GM18526 (cell line): ENCODE measurements around the gene HTR3A.

Experiments used
- POLR2A ChIP-seq: IDR thresholded peaks from 3 replicates; pipeline ENCODE4 v1.6.1; 2011; ENCODE audit not compliant: insufficient read length; ENCODE audit errors: extremely low read depth

Gene HTR3A

DNA sequence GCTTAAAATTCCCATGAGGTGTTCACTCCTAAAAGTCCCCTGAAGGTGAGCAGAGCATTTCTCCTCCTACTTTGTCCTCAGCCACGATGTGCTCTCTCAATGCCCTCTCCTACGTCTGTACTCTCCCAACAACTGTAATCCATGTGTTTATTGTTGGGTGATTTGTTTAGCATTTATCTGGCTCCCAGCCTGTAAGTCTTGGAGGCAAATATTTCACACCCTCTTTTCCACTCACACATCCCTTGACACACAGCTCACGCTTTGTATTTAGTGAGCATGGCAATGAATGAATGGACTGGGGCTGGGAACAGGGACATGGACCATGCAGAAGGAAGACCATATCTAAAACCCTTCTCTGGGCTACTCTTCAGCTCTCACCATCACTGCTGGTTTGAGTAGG lies 22.6 kb downstream of the HTR3A start:
- no peak for TF ChIP-seq POLR2A

DNA sequence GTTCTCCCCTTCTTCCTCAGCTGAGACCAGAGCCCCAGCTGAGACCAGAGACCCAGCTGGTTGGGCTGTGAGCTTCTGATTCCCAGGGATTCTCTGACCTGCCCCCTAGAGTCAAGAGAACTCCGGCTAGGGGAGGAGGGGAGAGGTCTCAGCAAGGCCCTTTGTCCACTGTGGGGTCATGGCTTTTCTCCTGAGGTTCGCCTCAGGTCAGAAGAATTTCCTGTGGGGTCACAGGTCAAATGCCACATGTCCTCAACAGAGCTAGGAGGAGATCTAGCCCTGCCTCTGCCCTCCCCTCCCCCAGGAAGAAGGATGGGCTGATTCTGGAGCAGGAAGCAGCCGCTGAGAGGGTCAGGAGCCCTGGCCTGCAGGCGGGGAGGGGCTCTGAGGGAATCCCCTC lies 23.7 kb downstream of the HTR3A start:
- no peak for TF ChIP-seq POLR2A

DNA sequence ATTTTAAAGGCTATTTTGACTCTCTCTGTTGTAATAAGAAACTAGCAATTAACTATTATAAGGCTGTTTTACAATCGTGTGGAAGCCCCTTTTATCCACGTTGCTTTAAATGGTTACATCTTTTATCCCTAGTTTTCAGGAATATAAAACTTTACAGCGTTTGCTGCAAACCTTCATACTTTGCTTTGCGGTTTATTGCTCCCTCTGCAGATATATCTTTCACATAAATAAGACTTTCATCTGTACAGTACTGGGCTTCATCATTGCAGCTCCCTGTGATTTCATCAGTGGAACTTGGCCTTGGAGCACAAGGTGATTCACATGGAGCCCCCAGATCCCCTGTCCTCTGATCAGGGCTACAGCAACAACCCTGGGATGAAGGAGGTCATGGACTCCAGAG lies 25.6 kb downstream of the HTR3A start:
- TF ChIP-seq POLR2A: no peak

DNA sequence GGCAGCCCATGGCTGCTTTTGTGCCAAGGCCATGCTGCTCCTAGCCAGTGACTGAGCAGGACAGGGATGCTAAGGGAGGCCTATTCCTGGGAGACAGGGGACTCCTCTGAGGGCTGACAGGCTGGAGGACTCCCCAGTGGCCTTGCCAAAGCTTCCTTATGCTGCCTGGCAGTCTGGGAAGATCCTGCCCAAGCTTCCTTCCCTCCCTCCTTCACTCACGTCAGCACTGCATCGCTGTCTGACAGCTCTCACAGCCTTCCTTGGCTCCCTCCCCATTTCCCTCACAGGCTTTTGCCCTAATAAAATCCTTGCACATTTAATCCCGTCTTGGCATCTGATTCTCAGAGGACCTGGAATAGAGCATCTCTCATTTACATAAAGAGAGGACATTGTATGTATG lies 26.5 kb downstream of the HTR3A start:
- TF ChIP-seq POLR2A: no peak

DNA sequence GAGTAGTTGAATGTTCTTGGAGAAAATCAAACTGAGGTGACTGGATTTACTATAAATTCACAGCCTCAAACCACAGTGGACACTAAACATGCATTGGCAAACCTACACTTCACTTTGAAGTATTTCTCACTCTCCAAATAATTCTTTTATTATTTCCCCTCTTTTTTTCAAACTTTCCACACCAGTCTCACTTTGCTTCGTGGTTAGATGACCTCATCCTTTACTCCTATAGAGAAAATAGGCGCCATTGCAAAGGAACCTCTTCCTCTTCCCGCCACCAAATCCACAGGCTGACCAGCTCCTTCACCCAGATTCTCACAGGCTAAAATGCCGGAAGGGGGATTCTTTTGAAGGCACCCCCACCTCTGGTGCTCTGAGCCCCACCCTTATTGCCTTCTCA lies 33.4 kb downstream of the HTR3A start:
- no peak for TF ChIP-seq POLR2A

DNA sequence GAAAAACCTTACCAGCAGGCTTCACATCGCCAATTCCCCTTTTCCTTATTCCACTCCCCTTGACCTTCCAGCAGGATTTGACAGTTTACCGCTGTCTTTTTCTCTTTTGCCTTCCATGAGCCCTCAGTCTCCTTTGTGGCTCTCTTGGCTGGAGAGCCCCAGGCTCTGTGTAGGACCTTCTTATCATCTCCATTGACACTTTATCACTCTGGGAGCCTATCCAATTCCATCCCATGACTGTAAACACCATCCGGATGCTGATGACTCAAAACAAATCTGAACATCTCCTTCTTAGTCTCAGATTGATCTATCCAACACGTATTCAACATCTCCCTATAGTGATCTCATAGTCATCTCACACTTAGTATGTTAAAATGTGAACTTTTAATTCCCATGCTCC lies 36.0 kb downstream of the HTR3A start:
- no peak for TF ChIP-seq POLR2A

DNA sequence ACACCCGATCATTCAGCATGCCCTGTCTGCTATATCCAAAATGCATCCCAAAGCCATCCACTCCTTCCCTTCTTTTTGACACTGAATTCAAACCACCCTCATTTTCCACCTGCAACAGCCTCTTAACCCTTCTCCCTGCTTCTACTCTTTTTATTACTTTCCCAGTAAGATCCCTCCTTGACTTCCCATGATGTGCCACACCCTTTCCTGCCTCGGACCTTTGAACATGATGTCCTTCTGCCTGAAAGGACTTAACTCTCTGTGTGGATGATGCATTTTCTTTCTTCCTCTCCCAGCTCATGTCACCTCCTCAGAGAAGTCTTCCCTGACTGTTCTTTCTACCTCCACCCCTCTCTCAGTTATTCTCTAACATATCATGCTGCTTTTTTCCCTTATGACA lies 36.5 kb downstream of the HTR3A start:
- no peak for TF ChIP-seq POLR2A

DNA sequence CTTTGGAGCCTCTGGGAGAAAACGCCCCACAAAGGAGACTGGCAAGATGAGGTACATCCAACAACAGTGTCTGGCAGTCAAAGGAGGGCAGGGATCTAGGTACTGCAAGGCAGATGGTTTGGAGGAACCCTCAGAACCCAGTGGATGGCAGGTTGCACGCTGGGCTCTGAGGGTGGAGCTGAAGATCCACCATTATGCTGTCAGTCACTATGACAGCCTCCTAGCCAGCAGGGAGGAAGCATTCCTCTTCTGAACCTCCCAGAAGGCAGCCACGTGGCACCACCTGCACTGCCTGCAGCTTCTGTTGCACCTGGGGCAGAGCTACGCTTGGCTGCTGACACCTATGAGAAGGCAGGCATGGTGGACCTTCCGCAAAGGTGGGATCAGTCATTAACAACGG lies 40.2 kb downstream of the HTR3A start:
- TF ChIP-seq POLR2A: no peak

DNA sequence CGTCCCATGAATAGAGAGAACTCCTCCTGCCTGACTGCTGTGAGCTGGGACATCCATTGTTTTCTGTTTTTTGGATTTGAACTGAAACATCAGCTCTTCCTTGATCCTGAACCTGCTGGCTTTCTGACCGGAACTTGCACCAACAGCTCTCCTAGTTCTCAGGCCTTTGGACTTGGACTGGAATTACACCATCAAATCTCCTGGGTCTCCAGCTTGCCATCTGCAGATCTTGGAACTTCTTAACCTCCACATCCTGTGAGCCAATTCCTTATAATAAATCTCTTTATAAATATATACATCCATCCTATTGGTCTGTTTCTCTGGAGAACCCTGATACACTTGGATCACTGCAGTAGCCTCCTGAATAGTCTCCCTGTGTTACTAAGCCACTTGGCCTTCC lies 42.1 kb downstream of the HTR3A start:
- TF ChIP-seq POLR2A: no peak

DNA sequence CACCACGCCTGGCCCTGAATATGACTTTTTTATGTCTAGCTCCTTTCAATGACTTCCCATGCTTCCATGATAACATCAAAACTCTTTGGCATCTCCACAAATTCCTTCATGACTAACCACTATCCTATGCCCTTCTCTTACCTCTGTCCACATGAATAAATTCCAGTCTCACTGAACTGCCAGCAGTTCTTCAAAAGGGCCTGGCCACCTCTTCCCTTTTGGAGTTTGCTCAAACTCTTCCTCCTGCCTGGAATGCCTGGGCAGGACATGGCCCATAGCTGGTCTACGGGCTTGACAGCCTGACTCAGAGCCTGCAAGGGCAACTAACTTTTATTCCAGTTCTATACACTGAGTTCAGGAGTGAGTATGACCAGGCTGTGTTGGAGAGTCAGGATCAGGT lies 42.8 kb downstream of the HTR3A start:
- no peak for TF ChIP-seq POLR2A

DNA sequence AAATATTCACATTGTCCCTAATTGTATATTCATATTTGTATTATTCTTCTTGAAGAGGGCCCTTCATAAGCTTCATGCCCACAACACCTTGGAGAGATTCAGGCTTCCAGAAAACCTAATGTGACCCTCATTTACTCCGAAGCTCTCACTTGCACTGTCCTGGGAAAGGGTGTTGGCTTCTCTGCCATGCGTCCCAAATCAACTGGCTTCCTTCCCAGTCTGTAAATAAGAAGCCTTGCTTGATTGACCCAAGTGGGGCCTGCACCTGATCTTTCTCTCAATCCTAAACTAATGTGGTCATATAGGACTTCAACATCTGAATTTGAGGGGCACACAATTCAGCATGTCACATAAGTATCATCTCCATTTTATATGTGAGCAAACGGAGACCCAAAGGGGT lies 44.1 kb downstream of the HTR3A start:
- no peak for TF ChIP-seq POLR2A

DNA sequence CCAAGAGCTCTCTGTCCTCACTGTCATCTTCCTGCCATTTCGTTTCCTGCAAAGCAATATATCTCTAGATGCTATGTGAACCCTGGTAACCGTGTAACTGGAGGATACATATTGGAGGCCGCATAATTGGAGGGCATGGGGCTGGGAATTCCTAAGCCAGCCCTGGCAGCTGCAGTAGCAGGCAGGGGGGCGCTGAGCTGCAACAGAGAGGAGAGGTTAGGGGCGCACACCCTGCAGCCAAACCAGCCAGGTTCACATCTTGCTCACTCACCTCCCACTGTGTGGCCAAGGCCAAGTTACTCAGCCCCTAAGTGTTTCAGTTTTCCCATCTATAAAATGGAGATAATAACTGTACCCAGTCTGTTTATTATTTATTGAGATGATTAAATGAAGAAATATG lies 44.7 kb downstream of the HTR3A start:
- no peak for TF ChIP-seq POLR2A

DNA sequence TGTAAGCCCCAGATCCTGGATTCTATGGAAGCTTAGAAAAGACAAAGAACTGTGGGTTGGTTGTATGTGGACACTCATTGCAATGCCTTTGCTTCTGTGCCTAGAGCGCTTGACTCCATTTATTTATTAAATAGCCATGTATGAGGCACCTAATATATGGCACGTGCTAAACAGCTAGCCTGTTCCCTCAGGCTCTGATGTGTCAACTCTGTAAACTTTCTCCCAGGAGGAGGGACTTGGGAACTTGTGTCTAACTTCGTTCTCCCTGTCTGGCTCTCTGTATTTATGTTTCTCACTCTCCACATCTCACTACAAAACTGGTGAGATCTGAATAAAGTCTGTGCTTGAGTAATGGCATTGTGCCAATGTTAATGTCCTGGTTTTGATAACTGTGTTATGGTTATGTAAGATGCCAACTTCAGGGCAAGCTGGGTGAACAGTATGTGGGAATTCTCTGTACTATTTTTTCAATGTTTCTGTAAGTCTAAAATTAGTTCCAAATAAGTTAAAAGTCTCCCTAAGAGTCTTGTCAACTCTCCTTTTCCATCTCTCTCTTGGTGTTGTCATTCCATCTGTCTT lies 50.5 kb downstream of the HTR3A start:
- TF ChIP-seq POLR2A: no peak

DNA sequence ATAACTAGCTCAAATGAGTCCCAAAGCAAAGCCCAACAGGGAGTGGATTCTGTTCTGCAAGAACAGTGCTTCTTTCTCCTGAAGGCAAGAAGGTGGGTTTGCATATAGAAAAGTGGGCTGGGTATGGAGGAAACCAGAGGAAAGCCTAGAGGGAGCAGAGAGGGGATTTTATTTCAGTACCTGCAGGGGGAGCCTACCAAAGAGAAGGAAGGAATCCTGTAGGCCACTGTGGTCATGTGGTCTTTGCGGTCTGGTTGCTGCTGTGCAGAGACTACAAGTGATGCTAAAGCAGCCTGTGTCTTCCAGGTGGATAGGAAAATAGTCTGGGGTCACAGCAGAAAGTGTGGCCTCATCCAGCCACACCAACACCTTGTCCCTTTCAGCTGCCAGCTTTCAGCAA lies 51.4 kb downstream of the HTR3A start:
- TF ChIP-seq POLR2A: no peak

DNA sequence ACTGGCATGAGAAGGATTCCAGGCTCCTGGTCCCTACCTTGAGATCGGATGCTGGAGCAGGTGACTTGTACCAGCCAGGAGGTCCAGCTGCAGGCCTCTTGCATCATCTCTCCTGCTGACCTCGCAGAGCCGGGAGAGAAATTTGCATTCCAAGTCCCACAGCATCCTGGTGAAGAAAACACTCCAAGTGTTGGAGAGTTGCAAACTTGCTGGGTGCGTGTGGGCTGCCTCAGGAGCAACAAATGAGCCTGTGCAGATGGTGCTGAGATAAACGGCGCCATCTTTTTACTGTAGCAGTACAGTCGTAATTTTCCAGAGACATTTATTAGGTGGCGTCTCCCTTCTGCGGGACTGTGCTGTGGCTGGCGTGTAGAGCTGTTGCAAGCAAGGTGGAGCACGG lies 52.5 kb downstream of the HTR3A start:
- TF ChIP-seq POLR2A: no peak

DNA sequence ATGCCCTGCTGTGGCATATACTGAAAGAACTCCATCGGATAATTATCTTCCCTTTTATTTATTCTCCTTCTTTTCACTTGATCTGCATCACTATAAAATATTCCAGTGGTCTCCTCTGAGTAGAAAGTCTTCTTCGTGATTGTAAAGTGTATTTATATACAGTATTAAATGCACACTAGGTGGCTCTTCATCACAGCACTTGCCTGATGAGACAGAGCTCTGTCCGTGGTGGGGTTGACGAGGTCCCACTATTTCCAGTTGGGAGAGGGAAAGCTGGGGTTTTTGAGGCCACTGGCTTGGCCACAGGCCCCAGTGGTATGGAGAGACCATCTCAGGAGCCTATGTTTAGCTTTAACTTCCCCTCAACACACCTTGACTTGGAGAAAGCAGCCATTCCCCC lies 53.0 kb downstream of the HTR3A start:
- no peak for TF ChIP-seq POLR2A

DNA sequence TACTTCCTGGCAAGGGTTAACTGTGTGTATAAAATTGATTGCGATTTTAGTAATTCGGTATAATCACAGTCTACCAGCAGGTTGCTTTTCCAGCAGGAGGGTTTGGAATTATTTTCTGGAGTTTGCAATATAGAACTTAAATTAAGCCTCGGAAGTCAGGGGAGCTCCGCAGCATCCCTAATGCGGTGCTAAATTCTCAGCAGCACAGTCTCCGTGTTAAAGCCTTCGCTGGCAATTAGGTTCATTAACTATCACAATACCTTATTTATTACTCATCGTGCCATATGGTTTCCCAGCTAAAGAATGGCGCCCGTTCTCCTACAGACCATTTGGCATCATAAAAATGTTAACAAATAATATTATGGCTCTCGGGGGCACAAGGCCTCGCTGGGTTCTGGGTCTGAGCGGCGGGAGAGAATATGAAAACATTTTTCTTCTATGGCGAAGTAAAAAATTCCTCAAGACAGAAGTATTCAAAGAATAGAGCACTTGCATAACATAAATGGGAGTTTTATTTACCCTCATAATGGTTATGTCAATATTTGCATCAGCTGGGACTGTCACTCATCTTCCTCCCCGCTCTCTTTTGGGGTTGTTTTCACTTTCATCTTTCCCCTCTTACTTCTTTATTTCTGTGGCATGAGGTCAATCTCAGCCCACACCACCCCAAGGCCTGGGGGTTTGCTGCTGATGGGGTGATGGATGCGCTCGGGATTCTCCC lies 56.5 kb downstream of the HTR3A start:
- TF ChIP-seq POLR2A: no peak
